PC-3 (cell line): ENCODE data around the gene ZNF641.

Experiments
- CTCF ChIP-seq: fragments of 300-600 bp; sonication (generic); conservative IDR thresholded peaks from 2 replicates; pipeline ENCODE4 v1.5.1; 2017; ENCODE audit warnings: antibody characterized with exemption, low read depth, mild to moderate bottlenecking, low read length
- EZH2phosphoT487 ChIP-seq: fragments of 300-600 bp; sonication (generic); IDR thresholded peaks from 2 replicates; pipeline ENCODE4 v1.6.1; 2018; ENCODE audit warnings: mild to moderate bottlenecking, antibody characterized with exemption, low read length, borderline replicate concordance

GRCh38 chr12:48334808-48335207, 15.9 kb downstream of the ZNF641 start:
- TF ChIP-seq EZH2phosphoT487: no peak
- no peak for TF ChIP-seq CTCF
